Ishikawa (cell line): ENCODE measurements around the gene CASP2.
A peak's percentile ranks its signal among the peaks of the same experiment; 100 is the strongest.

ENCODE experiments used
- CEBPB ChIP-seq: IDR thresholded peaks from 2 replicates; pipeline ENCODE4 v1.6.1; 2012
- CREB1 ChIP-seq: IDR thresholded peaks from 2 replicates; pipeline ENCODE4 v1.6.1; 2012; ENCODE audit warnings: low read depth
- EGR1 ChIP-seq: IDR thresholded peaks from 2 replicates; pipeline ENCODE4 v1.6.1; 2012
- EP300 ChIP-seq: IDR thresholded peaks from 2 replicates; pipeline ENCODE4 v1.6.1; 2012; ENCODE audit warnings: borderline replicate concordance
- FOXM1 ChIP-seq: IDR thresholded peaks from 2 replicates; pipeline ENCODE4 v1.6.1; 2012; ENCODE audit warnings: low read depth, borderline replicate concordance
- MAX ChIP-seq: IDR thresholded peaks from 2 replicates; pipeline ENCODE4 v1.6.1; 2012
- NFIC ChIP-seq: IDR thresholded peaks from 2 replicates; pipeline ENCODE4 v1.6.1; 2012
- RAD21 ChIP-seq: IDR thresholded peaks from 2 replicates; pipeline ENCODE4 v1.6.1; 2012; ENCODE audit warnings: low read depth
- REST ChIP-seq: IDR thresholded peaks from 2 replicates; pipeline ENCODE4 v1.6.1; 2012; ENCODE audit warnings: low read depth, mild to moderate bottlenecking
- TAF1 ChIP-seq: IDR thresholded peaks from 2 replicates; pipeline ENCODE4 v1.6.1; 2012; ENCODE audit warnings: low read depth, mild to moderate bottlenecking
- TCF12 ChIP-seq: IDR thresholded peaks from 2 replicates; pipeline ENCODE4 v1.6.1; 2012; ENCODE audit warnings: low read depth
- TEAD4 ChIP-seq: IDR thresholded peaks from 2 replicates; pipeline ENCODE4 v1.6.1; 2012
- YY1 ChIP-seq: IDR thresholded peaks from 2 replicates; pipeline ENCODE4 v1.6.1; 2012; ENCODE audit warnings: low read depth
- ZBTB7A ChIP-seq: IDR thresholded peaks from 2 replicates; pipeline ENCODE4 v1.6.1; 2012; ENCODE audit warnings: low read depth
- TF ChIP-seq, protein P1 (sequence below): IDR thresholded peaks from 2 replicates; pipeline ENCODE4 v1.6.1; 2012

The CASP2 gene

DNA sequence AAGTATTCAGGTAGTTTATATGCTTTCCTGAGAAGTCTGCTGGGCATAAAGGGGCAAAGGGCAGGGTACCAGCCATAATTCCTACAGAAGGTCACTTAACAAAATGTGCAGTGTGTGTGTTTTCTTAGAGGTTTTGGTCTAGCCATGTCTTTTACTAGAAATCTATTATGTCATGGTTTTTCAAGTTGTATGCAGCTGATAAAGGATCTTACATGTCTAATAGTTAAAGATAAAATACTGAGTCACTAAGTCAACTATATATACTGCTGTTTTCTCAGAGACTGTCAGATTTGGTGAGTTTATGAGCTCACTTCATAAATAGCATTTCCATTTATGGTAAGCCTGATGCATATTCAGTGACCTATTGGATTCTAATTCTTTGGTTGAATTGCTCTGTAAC, 7.7 kb downstream of the CASP2 start:
- TF ChIP-seq EGR1: no peak
- TF ChIP-seq, protein P1, sequence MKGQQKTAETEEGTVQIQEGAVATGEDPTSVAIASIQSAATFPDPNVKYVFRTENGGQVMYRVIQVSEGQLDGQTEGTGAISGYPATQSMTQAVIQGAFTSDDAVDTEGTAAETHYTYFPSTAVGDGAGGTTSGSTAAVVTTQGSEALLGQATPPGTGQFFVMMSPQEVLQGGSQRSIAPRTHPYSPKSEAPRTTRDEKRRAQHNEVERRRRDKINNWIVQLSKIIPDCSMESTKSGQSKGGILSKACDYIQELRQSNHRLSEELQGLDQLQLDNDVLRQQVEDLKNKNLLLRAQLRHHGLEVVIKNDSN: no peak
- no peak for TF ChIP-seq TAF1
- TF ChIP-seq TEAD4: no peak
- no peak for TF ChIP-seq CREB1
- TF ChIP-seq NFIC: no peak
- TF ChIP-seq CEBPB: no peak
- no peak for TF ChIP-seq YY1
- no peak for TF ChIP-seq MAX
- no peak for TF ChIP-seq TCF12

GRCh38 chr7:143296686-143297085, 8.5 kb downstream of the CASP2 start:
- TF ChIP-seq FOXM1 (no peak), YY1 (no peak), TEAD4 (no peak), CREB1 (no peak)

DNA sequence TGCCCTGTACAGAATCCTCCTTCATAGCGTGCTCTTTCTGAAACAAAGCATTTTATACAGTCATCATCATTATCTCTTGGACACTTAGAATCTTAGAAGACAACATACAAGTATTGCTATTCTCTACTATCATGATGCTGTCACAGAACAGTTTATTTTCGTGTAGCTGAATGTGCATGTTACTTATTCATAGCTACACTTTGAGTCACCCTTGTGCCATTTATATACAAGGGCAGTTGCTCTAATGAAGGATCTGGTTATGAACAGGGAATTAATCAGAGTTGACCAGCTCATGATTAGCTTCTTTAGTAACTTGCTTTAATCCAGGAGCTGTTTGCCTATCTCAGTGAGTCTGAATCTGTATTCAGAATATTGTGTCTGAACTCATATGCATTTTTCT, 11.2 kb downstream of the CASP2 start:
- no peak for TF ChIP-seq CEBPB
- TF ChIP-seq REST: no peak
- no peak for TF ChIP-seq MAX
- TF ChIP-seq NFIC: no peak

DNA sequence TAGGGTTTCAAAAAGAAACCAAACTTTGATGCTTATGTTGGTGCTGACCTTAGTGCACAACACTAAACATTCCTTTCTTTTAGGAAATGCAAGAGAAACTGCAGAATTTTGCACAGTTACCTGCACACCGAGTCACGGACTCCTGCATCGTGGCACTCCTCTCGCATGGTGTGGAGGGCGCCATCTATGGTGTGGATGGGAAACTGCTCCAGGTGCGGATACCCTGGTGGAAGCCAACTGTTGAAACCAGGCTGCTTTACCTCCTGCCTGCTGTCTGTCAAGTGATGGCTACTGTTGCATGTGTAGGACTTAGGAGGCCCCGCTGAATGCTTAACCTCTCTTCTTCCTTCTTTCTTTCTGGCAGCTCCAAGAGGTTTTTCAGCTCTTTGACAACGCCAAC, 11.7 kb downstream of the CASP2 start:
- TF ChIP-seq FOXM1 (no peak), RAD21 (peak; percentile 58), EGR1 (no peak)
- TF ChIP-seq, protein P1: no peak

GRCh38 chr7:143300959-143301935, 13.1 kb downstream of the CASP2 start:
- no peak for TF ChIP-seq TEAD4
- TF ChIP-seq YY1: no peak
- TF ChIP-seq MAX: no peak
- TF ChIP-seq TAF1: no peak
- TF ChIP-seq FOXM1: no peak
- TF ChIP-seq EGR1: no peak
- TF ChIP-seq CREB1: no peak

DNA sequence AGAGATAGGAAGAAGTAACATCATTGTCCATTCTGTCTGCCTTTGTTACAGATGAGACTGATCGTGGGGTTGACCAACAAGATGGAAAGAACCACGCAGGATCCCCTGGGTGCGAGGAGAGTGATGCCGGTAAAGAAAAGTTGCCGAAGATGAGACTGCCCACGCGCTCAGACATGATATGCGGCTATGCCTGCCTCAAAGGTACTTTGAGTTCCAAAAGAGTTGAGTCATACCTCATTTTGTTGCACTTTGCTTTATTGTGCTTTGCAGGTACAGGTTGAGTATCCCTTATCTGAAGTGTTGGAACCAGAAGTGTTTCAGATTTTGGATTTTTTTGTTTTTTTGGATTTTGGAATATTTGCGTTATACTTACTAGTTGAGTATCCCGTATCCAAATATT, 15.6 kb downstream of the CASP2 start:
- TF ChIP-seq MAX: no peak
- no peak for TF ChIP-seq NFIC
- no peak for TF ChIP-seq CEBPB
- TF ChIP-seq ZBTB7A: no peak
- no peak for TF ChIP-seq FOXM1
- no peak for TF ChIP-seq TAF1
- TF ChIP-seq CREB1: no peak
- no peak for TF ChIP-seq RAD21
- TF ChIP-seq TEAD4: no peak
- TF ChIP-seq YY1: no peak
- TF ChIP-seq EGR1: no peak
- TF ChIP-seq TCF12: no peak
- TF ChIP-seq EP300: no peak
- TF ChIP-seq, protein P1: no peak
- no peak for TF ChIP-seq REST
